COLO829 (cell line): ENCODE results near the gene RBPJ.

Source experiments
- DNase-seq: peaks from one replicate; pipeline ENCODE4 v3.0.0; 2012; ENCODE audit warnings: low spot score

Gene RBPJ

GRCh38 chr4:26320538-26321372, at the start of gene RBPJ:
Gene RBPJ, plus strand, starts transcription at chr4:26321014. Its CDS starts 15 bp downstream, at chr4:26321029.
- DNase-seq, result peak; percentile 90

- no peak for DNase-seq
These were observed 49.1 kb upstream of the RBPJ start for GRCh38 chr4:26271703-26272102.

GRCh38 chr4:26272654-26273615, 47.9 kb upstream of the RBPJ start:
- DNase-seq, result no peak

- DNase-seq, result no peak
These were observed 47.2 kb upstream of the RBPJ start for GRCh38 chr4:26273616-26273980.

- no peak for DNase-seq
These were observed 45.5 kb upstream of the RBPJ start for GRCh38 chr4:26275281-26275680.

GRCh38 chr4:26279446-26279845, 41.4 kb upstream of the RBPJ start:
- no peak for DNase-seq

GRCh38 chr4:26281881-26282280, 38.9 kb upstream of the RBPJ start:
- no peak for DNase-seq

- DNase-seq, result no peak
These were observed 36.3 kb upstream of the RBPJ start for GRCh38 chr4:26284536-26284935.

- no peak for DNase-seq
These were observed 35.5 kb upstream of the RBPJ start for GRCh38 chr4:26285272-26285671.

- no peak for DNase-seq
These were observed 33.1 kb upstream of the RBPJ start for GRCh38 chr4:26287756-26288155.

GRCh38 chr4:26288355-26288909, 32.4 kb upstream of the RBPJ start:
- DNase-seq, result no peak

- no peak for DNase-seq
These were observed 31.4 kb upstream of the RBPJ start for GRCh38 chr4:26289401-26289800.

- DNase-seq, result no peak
These were observed 30.5 kb upstream of the RBPJ start for GRCh38 chr4:26290321-26290720.

GRCh38 chr4:26294904-26295303, 25.9 kb upstream of the RBPJ start:
- DNase-seq, result no peak

GRCh38 chr4:26296021-26296420, 24.8 kb upstream of the RBPJ start:
- no peak for DNase-seq

- DNase-seq, result no peak
These were observed 24.3 kb upstream of the RBPJ start for GRCh38 chr4:26296514-26296913.

GRCh38 chr4:26297219-26297618, 23.6 kb upstream of the RBPJ start:
- DNase-seq, result no peak

GRCh38 chr4:26298198-26298947, 22.4 kb upstream of the RBPJ start:
- DNase-seq, result no peak

GRCh38 chr4:26299254-26299882, 21.4 kb upstream of the RBPJ start:
- DNase-seq, result no peak

GRCh38 chr4:26300314-26301307, 20.2 kb upstream of the RBPJ start:
- DNase-seq, result no peak
